Fibroblast of skin of left quadriceps (primary cell): Measurements from ENCODE around the gene TNS2.
"Not testable (repeated sequence)": the region's sequence is repeated elsewhere in the genome, so short reads cannot be mapped to it uniquely, and the experiment has no call there.

Experiments
- DNase-seq, 2 experiments: peaks; one replicate each; pipeline ENCODE4 v3.0.0-alpha.2; 2013; ENCODE audit warnings: low read depth in 2 of 2

Gene TNS2

GRCh38 chr12:53107122-53107521 is 57.3 kb downstream of the TNS2 start:
- DNase-seq: no peak

- DNase-seq: not testable (repeated sequence)
Measured at GRCh38 chr12:53112431-53112830, 62.6 kb downstream of the TNS2 start.

- no peak for DNase-seq
Measured at GRCh38 chr12:53113136-53113705, 63.4 kb downstream of the TNS2 start.

GRCh38 chr12:53113951-53114350 is 64.1 kb downstream of the TNS2 start:
- no peak for DNase-seq
